ENCODE data around the gene NID1.

The NID1 gene

GRCh38 chr1:236065509-236066005, 667 bp upstream of the NID1 start:
- H3K4me1 ChIP-seq (ENCODE audit: insufficient read depth, insufficient read length), result peaks cover 4% of the 10 kb centered on the region
- peak overlapping the region; percentile 85 for H3K9ac ChIP-seq (ENCODE audit: insufficient read length, low read depth)

GRCh38 chr1:236063919-236064673, 794 bp downstream of the NID1 start:
- Histone ChIP-seq H3K36me3 (ENCODE audit: insufficient read depth, insufficient read length, low read length) (peaks cover 9% of the 10 kb centered on the region), H3K4me3 (ENCODE audit: insufficient read length, low read depth) (peak overlapping the region; percentile 84)

More at GRCh38 chr1:236065509-236066005, 667 bp upstream of the NID1 start:
- Histone ChIP-seq H3K4me3 (ENCODE audit: insufficient read length, low read depth) (peak overlapping the region; percentile 84), H3K36me3 (ENCODE audit: insufficient read depth, insufficient read length, low read length) (peaks cover 9% of the 10 kb centered on the region), H3K27me3 (ENCODE audit: insufficient read depth, insufficient read length) (peaks cover 50% of the 10 kb centered on the region), H3K9me3 (ENCODE audit: insufficient read depth, low read length) (no peaks in the 10 kb centered on the region)
- TF ChIP-seq SUZ12 (IDR thresholded peaks at IDR 0.05; ENCODE audit: extremely low read depth, insufficient read depth, insufficient read length), result no peak
- TF ChIP-seq YY1 (IDR thresholded peaks at IDR 0.05; ENCODE audit: insufficient read depth, insufficient read length), result no peak
- TF ChIP-seq ZNF274 (IDR thresholded peaks at IDR 0.05; ENCODE audit: low read depth, low read length), result no peak
- DNase-seq (ENCODE audit: low read depth, low spot score), result no peak

GRCh38 chr1:236063551-236063918, 1.4 kb downstream of the NID1 start:
- peaks cover 52% of the 10 kb centered on the region for H3K27me3 ChIP-seq (ENCODE audit: insufficient read depth, insufficient read length)
- peaks cover 4% of the 10 kb centered on the region for H3K4me1 ChIP-seq (ENCODE audit: insufficient read depth, insufficient read length)
- DNase-seq (ENCODE audit: low read depth, low spot score), result no peak
- H3K4me3 ChIP-seq (ENCODE audit: insufficient read length, low read depth), result peak overlapping the region; percentile 84
- TF ChIP-seq SUZ12 (IDR thresholded peaks at IDR 0.05; ENCODE audit: extremely low read depth, insufficient read depth, insufficient read length) (no peak), ZNF274 (IDR thresholded peaks at IDR 0.05; ENCODE audit: low read depth, low read length) (no peak), YY1 (IDR thresholded peaks at IDR 0.05; ENCODE audit: insufficient read depth, insufficient read length) (no peak)
- H3K9ac ChIP-seq (ENCODE audit: insufficient read length, low read depth), result peak overlapping the region; percentile 91
- H3K36me3 ChIP-seq (ENCODE audit: insufficient read depth, insufficient read length, low read length), result peaks cover 9% of the 10 kb centered on the region
- no peaks in the 10 kb centered on the region for H3K9me3 ChIP-seq (ENCODE audit: insufficient read depth, low read length)

More at GRCh38 chr1:236063919-236064673, 794 bp downstream of the NID1 start:
- TF ChIP-seq SUZ12 (IDR thresholded peaks at IDR 0.05; ENCODE audit: extremely low read depth, insufficient read depth, insufficient read length), result peak; percentile 17
- no peak for TF ChIP-seq ZNF274 (IDR thresholded peaks at IDR 0.05; ENCODE audit: low read depth, low read length)
- TF ChIP-seq YY1 (IDR thresholded peaks at IDR 0.05; ENCODE audit: insufficient read depth, insufficient read length), result no peak
- Histone ChIP-seq H3K27me3 (ENCODE audit: insufficient read depth, insufficient read length) (peaks cover 52% of the 10 kb centered on the region), H3K9ac (ENCODE audit: insufficient read length, low read depth) (peak overlapping the region; percentile 91), H3K4me1 (ENCODE audit: insufficient read depth, insufficient read length) (peaks cover 4% of the 10 kb centered on the region), H3K9me3 (ENCODE audit: insufficient read depth, low read length) (no peaks in the 10 kb centered on the region)
- no peak for DNase-seq (ENCODE audit: low read depth, low spot score)

- H3K4me1 ChIP-seq (ENCODE audit: insufficient read depth, insufficient read length), result peaks cover under 1% of the 10 kb centered on the region
- no peak overlapping the region for H3K4me3 ChIP-seq (ENCODE audit: insufficient read length, low read depth)
- H3K27me3 ChIP-seq (ENCODE audit: insufficient read depth, insufficient read length), result peaks cover 24% of the 10 kb centered on the region
- peaks cover 9% of the 10 kb centered on the region for H3K36me3 ChIP-seq (ENCODE audit: insufficient read depth, insufficient read length, low read length)
- TF ChIP-seq YY1 (IDR thresholded peaks at IDR 0.05; ENCODE audit: insufficient read depth, insufficient read length), result no peak
- no peak for TF ChIP-seq SUZ12 (IDR thresholded peaks at IDR 0.05; ENCODE audit: extremely low read depth, insufficient read depth, insufficient read length)
- no peak for TF ChIP-seq ZNF274 (IDR thresholded peaks at IDR 0.05; ENCODE audit: low read depth, low read length)
- H3K9me3 ChIP-seq (ENCODE audit: insufficient read depth, low read length), result no peaks in the 10 kb centered on the region
- no peak for DNase-seq (ENCODE audit: low read depth, low spot score)
- no peak overlapping the region for H3K9ac ChIP-seq (ENCODE audit: insufficient read length, low read depth)
These were observed 4.6 kb downstream of the NID1 start for GRCh38 chr1:236060286-236060685.

DNA sequence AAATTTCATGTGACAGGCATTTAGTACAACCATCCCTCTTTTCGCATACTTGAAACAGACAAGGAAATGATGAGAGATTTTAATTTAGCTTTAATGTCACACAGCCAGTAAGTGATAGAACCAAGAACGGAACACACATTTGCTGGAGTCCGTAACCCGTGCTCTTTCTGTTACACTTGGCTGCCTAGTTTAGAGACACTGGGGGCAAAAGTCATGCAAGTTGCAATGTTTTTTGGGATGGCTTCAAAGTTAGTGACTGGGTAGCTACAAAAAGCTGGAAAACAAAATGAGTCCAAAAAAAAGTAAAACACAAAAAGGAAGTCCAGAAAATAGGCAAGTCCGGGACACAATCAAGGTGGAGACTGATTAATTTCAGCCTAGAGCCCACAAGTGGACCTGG, 5.9 kb downstream of the NID1 start:
- H3K27me3 ChIP-seq (ENCODE audit: insufficient read depth, insufficient read length), result peaks cover 12% of the 10 kb centered on the region
- no peak overlapping the region for H3K4me3 ChIP-seq (ENCODE audit: insufficient read length, low read depth)
- H3K4me1 ChIP-seq (ENCODE audit: insufficient read depth, insufficient read length), result no peaks in the 10 kb centered on the region
- peaks cover 9% of the 10 kb centered on the region for H3K36me3 ChIP-seq (ENCODE audit: insufficient read depth, insufficient read length, low read length)
- TF ChIP-seq YY1 (IDR thresholded peaks at IDR 0.05; ENCODE audit: insufficient read depth, insufficient read length) (no peak), SUZ12 (IDR thresholded peaks at IDR 0.05; ENCODE audit: extremely low read depth, insufficient read depth, insufficient read length) (no peak), ZNF274 (IDR thresholded peaks at IDR 0.05; ENCODE audit: low read depth, low read length) (no peak)
- 0 out of 2 replicates have a peak, but pooled peaks cover 2% of the 10 kb centered on the region for H3K9me3 ChIP-seq (ENCODE audit: insufficient read depth, low read length)
- no peak overlapping the region for H3K9ac ChIP-seq (ENCODE audit: insufficient read length, low read depth)
- no peak for DNase-seq (ENCODE audit: low read depth, low spot score)

GRCh38 chr1:236058141-236058934, 6.6 kb downstream of the NID1 start:
- no peak overlapping the region for H3K4me3 ChIP-seq (ENCODE audit: insufficient read length, low read depth)
- TF ChIP-seq YY1 (IDR thresholded peaks at IDR 0.05; ENCODE audit: insufficient read depth, insufficient read length) (no peak), ZNF274 (IDR thresholded peaks at IDR 0.05; ENCODE audit: low read depth, low read length) (no peak), SUZ12 (IDR thresholded peaks at IDR 0.05; ENCODE audit: extremely low read depth, insufficient read depth, insufficient read length) (no peak)

DNA sequence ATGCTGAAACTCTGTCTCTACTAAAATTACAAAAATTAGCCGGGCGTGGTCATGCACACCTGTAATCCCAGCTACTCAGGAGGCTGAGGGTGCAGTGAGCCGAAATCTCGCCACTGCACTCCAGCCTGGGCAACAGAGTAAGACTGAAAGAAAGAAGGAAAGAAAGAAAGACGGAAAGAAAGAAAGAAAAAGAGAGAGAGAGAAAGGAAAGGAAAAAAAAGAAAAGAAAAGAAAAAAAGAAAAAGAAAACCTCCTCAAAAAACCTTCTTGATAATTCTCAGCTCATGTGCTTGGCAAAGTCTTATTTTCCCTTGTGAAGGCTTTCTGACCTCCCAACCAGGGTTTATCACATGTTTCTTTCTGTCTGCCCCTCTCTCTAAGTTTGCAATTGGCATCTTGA, 7.3 kb downstream of the NID1 start:
- no peaks in the 10 kb centered on the region for H3K4me1 ChIP-seq (ENCODE audit: insufficient read depth, insufficient read length)
- H3K4me3 ChIP-seq (ENCODE audit: insufficient read length, low read depth), result no peak overlapping the region
- DNase-seq (ENCODE audit: low read depth, low spot score), result no peak
- no peak for TF ChIP-seq YY1 (IDR thresholded peaks at IDR 0.05; ENCODE audit: insufficient read depth, insufficient read length)
- no peak for TF ChIP-seq ZNF274 (IDR thresholded peaks at IDR 0.05; ENCODE audit: low read depth, low read length)
- no peak for TF ChIP-seq SUZ12 (IDR thresholded peaks at IDR 0.05; ENCODE audit: extremely low read depth, insufficient read depth, insufficient read length)
- H3K27me3 ChIP-seq (ENCODE audit: insufficient read depth, insufficient read length), result peaks cover 4% of the 10 kb centered on the region
- H3K36me3 ChIP-seq (ENCODE audit: insufficient read depth, insufficient read length, low read length), result peaks cover 9% of the 10 kb centered on the region
- 0 out of 2 replicates have a peak, but pooled peaks cover 8% of the 10 kb centered on the region for H3K9me3 ChIP-seq (ENCODE audit: insufficient read depth, low read length)
- no peak overlapping the region for H3K9ac ChIP-seq (ENCODE audit: insufficient read length, low read depth)

More at GRCh38 chr1:236058141-236058934, 6.6 kb downstream of the NID1 start:
- no peaks in the 10 kb centered on the region for H3K4me1 ChIP-seq (ENCODE audit: insufficient read depth, insufficient read length)
- peaks cover 9% of the 10 kb centered on the region for H3K36me3 ChIP-seq (ENCODE audit: insufficient read depth, insufficient read length, low read length)
- H3K9me3 ChIP-seq (ENCODE audit: insufficient read depth, low read length), result 0 out of 2 replicates have a peak, but pooled peaks cover 8% of the 10 kb centered on the region
- peaks cover 5% of the 10 kb centered on the region for H3K27me3 ChIP-seq (ENCODE audit: insufficient read depth, insufficient read length)
- H3K9ac ChIP-seq (ENCODE audit: insufficient read length, low read depth), result no peak overlapping the region
- DNase-seq (ENCODE audit: low read depth, low spot score), result no peak

Measured in NT2/D1 (cell line).